Kidney tubule cell (primary cell): ENCODE results near the gene PNPT1.
"Not testable (repeated sequence)": the region's sequence is repeated elsewhere in the genome, so short reads cannot be mapped to it uniquely, and the experiment has no call there.

Experiments
- DNase-seq: peaks from one replicate; pipeline ENCODE4 v3.0.0-alpha.2; 2018; ENCODE audit warnings: low spot score

PNPT1 gene

DNA sequence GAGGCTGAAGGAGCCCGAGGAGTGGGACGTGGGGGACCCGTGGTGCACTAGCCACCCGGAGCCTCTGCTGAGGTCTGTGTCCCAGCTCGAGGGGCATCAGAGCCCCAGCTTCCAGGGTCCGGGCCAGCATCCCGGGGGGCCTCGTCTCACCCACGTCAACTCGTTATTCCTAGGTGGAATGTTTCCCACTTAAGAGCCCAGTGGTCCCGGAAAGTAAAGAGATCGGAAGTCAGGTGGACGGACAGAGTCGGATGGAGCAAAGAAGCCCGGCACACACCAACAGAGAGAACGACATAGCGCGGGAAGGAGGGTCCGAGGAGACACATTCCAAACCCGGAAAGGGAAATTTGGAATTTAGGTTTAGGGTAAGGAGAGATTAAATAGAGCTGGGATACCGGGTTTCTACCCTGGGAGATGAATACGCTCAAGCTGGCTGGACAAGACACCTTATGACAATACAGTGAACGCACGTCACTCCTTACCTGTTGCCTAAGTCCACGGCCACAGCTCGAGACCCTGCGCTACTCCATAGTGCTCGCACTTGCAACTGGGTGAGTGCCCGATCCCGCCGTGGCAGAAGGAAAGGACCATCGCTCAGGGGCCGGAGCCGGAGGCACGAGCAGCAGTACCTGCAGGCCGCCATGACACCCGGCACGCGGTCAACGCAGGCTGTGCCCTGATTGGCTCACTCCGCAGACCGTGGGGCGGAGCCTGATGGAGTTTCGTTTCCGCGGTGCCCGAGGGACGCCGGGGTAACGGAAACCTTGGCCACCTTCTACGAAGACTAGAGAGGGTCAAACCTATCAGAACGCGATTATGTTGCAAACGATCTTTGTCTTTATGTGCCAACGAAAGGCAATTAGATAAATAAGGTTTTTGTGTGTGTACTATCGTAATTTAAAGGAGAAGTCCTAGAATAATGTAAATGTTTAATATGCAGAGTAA is at the start of gene PNPT1:
PNPT1 (minus strand) TSS at position 664 of the 945 bp plus-strand sequence; CDS start at position 643, 21 bp downstream.
- DNase-seq = peak; percentile 95

GRCh38 chr2:55742996-55743395 is 49.4 kb upstream of the PNPT1 start:
- no peak for DNase-seq

DNA sequence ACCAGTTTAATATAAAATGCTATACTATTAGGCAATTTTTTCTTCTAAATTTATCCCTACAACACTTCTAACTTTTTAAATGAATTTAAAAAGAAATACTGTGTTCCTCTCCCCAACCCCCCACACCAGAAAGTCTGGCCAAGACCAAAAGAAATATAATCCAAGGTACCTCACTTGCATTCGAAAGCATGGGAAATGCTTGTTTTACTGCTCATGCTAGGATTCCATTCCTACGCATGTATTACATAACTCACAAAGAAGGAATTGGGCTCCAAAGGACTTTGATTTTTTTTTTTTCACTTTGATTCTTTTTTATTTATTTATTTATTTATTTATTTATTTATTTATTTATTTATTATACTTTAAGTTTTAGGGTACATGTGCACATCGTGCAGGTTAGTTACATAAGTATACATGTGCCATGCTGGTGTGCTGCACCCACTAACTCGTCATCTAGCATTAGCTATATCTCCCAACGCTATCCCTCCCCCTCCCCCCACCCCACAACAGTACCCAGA is 42.4 kb upstream of the PNPT1 start:
- not testable (repeated sequence) for DNase-seq

- DNase-seq = no peak
These were observed 41.1 kb upstream of the PNPT1 start for GRCh38 chr2:55734726-55735125.

GRCh38 chr2:55733335-55733734 is 39.7 kb upstream of the PNPT1 start:
- DNase-seq = no peak

DNA sequence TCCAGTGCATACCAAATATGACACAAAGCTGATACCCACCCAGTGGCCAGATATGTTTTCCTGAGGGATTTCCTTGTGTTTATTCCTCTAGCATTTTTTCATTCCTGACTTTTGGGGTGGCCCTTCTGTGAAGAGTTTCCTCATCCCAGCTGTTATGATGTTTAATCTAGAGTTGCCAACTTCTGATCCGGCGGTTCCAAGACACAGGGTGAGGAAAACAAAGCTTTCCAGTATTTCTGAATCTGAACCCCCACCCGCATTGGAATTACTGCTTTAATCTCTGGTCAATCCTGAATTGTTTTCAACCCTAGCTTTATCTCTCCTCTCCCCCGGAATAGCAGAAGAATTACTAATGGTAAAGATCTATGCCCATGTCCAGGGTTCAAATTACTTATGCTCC is 39.2 kb upstream of the PNPT1 start:
- DNase-seq = no peak

GRCh38 chr2:55729136-55729685 is 35.6 kb upstream of the PNPT1 start:
- no peak for DNase-seq

DNA sequence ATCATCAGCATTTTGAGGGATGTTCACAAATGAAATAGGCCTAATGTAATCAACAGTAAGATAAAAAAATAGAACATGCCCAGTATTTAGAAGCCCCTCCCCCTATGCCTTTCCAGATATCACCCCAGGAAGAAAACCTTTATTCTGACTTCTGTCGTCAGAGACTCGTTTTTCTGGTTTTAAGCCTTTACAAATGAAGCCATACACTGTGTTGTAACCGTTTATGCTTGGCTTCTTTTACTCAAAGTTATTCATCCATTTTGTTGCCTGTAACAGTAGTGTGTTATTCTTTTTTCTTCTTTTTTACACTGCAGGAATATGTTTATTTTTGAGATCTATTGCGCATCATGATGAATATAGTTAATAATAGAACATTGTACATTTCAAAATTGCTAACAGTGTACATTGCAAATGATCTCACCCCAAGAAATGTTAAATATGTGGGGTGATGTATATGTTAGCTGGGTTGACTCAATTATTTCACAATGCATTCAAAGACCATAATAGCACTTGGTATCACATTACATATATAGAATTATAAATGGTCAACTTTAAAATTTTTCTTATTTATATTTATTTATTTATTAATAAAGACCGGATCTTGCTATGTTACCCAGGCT is 28.1 kb upstream of the PNPT1 start:
- no peak for DNase-seq

DNA sequence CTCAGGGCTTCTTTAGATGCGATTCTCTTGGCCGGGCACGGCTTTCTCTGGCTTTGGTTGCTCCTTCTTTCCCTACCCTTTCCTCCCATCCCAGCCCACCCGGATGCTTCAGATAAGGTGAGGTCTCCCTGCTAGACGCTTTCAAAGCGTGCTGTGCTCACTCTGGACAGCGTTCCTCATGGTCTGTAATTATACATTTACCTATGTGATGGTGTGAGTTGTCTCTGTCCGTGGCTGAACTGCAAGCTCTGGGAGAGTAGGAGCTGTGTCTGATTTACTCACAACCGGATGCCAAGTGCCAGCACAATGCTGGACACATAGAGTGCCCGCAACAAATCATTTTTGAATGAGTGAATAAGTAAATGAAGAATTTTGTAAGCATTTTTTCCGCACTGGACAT is 26.8 kb upstream of the PNPT1 start:
- no peak for DNase-seq

- DNase-seq = no peak
These were observed 26.2 kb upstream of the PNPT1 start for GRCh38 chr2:55719852-55720251.

- DNase-seq = peak; percentile 55
These were observed 24.7 kb upstream of the PNPT1 start for GRCh38 chr2:55718165-55719008.

DNA sequence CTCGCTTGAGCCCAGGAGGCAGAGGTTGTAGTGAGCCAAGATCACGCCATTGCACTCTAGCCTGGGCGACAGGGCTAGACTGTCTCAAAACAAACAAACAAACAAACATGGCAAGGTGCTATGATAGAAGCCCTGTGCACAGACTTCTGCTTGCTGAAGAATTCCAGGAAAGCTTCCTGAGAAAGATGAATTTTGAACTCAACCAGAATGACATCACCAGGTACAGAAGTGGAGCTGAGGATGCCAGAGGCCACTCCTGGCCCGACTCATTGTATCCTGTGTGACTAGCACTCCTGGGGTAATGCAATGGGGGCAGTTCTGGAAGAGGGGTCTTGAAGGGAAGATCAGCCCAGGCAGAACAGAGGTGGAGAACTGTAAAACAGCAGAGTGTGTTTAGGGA is 22.0 kb upstream of the PNPT1 start:
- no peak for DNase-seq

DNA sequence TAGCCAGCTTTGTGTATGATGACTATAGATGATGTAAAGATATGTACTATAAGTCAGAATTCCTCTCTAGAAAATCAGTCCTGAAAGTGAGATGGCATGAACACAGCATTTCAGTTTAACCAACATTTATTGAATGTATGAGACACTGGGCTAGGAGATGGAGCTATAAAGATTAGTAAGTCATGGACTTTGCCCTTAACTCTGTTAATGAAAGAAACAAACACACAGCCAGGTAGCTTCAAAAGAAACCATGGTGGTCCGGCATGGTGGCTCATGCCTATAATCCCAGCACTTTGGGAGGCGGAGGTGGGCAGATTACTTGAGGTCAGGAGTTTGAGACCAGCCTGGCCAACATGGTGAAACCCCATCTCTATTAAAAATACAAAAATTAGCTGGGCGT is 21.5 kb upstream of the PNPT1 start:
- DNase-seq = not testable (repeated sequence)

DNA sequence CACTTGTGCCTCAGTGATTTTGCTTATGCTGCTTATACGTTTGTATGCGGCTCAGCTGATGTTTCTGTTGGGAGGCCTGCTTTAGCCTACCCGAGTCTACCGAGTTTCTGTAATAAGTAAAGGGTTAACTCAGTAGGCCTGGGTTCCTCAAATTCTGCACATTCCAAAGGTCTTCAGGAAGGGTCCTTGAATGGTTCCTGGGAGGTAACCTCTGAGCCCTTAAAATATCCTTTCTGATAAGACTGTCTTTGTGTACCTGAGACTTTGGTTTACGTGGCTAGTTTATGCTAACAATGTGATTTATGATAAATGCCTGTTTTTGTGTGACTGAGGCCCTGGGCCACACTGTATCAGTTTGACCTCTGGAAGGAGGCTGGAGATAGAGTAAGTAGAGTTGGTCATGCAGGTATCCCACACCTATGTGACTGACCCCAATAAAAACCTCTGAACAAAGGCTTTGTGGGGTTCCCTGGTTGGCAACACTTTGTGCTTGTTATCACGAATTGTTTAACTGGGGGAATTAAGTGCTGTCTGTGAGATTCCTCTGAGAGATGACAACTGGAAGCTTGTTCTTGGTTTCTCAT is 18.9 kb upstream of the PNPT1 start:
- no peak for DNase-seq

DNA sequence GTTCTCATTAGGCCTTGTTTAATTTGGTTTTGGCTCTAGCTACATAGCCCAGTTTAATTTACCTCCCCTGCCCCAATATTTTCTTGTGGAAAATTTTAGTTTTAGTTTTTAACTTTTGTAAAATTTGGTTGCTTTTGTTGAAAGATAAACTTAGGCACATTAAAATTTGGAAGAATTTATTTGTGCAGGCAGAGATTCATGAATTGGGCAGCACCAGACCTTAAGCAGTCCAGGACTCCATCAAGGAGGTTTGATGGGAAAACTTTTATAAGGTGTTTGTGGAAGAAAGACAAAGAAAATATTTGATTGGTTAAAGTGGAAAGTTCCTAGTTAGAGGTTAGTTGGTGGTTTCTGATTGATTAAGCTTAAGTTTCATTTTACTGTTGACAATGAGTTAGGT is 16.4 kb upstream of the PNPT1 start:
- no peak for DNase-seq

GRCh38 chr2:55707751-55708150 is 14.1 kb upstream of the PNPT1 start:
- no peak for DNase-seq

GRCh38 chr2:55706258-55706657 is 12.6 kb upstream of the PNPT1 start:
- not testable (repeated sequence) for DNase-seq

DNA sequence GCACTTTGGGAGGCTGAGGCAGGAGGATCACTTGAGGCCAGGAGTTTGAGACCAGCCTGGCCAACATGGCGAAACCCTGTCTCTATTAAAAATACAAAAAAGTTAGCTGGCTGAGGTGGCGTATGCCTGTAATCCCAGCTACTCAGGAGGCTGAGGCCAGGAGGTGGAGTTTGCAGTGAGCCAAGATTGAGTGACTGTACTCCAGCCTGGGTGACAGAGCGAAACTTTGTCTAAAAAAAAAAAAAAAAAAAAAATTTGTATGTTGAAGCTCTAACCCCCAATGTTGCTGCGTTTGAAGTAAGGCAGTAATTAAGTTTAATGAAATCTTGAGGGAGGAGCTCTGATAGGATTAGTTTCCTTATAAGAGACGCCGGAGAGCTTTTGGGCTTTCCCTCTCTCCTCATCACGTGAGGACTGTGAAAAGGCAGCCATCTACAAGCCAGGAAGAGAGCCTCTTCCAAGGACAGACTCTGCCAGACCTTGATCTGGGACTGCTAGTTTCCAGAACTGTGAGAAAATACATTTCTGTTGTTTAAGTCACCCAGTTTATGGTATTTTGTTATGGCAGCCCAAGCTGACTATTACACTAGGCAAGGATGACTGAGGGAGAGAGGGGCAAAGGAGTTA is 11.5 kb upstream of the PNPT1 start:
- no peak for DNase-seq

DNA sequence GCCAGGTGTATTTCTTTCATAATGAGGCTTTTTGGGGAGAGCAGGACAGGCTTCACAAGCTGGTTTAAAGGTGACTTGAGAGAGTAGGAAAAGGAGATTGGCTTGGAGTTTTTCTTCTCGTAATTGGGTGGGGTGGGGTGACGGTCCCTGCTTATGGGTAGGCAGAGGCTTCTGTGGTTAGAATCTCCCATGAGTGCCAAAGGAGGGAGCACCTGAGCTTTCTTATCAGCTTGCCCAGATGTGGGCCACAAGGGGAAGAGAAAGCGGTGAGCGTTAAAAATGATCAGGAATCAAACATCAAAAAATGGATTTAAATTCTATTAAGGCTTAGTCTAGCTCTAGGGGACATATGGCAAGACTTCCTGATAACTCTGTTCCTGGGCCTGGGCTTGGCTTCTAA is 9.7 kb upstream of the PNPT1 start:
- no peak for DNase-seq

- not testable (repeated sequence) for DNase-seq
These were observed 904 bp downstream of the PNPT1 start for GRCh38 chr2:55692740-55693139.

- DNase-seq = no peak
These were observed 21.0 kb downstream of the PNPT1 start for GRCh38 chr2:55672630-55673029.
